ENCODE measurements around the gene DAB2. TPM values are rescaled to one million over a fixed set of nuclear protein-coding genes. Genes with fewer than 3 reads are reported as not detected.

Gene DAB2
- total RNA-seq, 2 experiments from 2014 or later: 0.16 TPM; not detected in 1

GRCh38 chr5:39367711-39368110, 57.1 kb downstream of the DAB2 start:
- Mint-ChIP-seq H3K36me3 (ENCODE audit: low read depth) (no peaks in the 10 kb centered on the region), H3K9me3 (no peaks in the 10 kb centered on the region), H3K4me3 (no peak overlapping the region), H3K27me3 (peaks cover 1% of the 10 kb centered on the region), H3K4me1 (ENCODE audit: low read depth) (no peaks in the 10 kb centered on the region), H3K27ac (no peak overlapping the region)
- CTCF ChIA-PET: interaction anchor here (0.6 to 1.4 kb wide), 3 partner anchors 8 to 29 kb away, joined by 3 to 9 read pairs (median 4); no protein-coding TSS in a partner anchor
- DNase-seq: no peak
- intact Hi-C loops (cut with micrococcal nuclease): no loop called here
- POLR2A ChIA-PET: no interaction called here
- TF ChIP-seq CTCF (IDR thresholded peaks at IDR 0.05): no peak
- ATAC-seq: no peak

- H3K27ac Mint-ChIP-seq: no peak within 1 kb of the TSS
- ChIA-PET POLR2A (no interaction called here), CTCF (interaction anchor here (1.0 kb wide), 1 partner anchor 12 kb away, joined by 6 read pairs; no protein-coding TSS in a partner anchor)
- DNase-seq (no peak), ATAC-seq (no peak)
- intact Hi-C loops (cut with micrococcal nuclease): no loop called here
- H3K27me3 Mint-ChIP-seq: peaks cover 1% of the 10 kb centered on the region
- no peak for TF ChIP-seq CTCF (IDR thresholded peaks at IDR 0.05)
- no peaks in the 10 kb centered on the region for H3K4me1 Mint-ChIP-seq (ENCODE audit: low read depth)
- no peak within 1 kb of the TSS for H3K4me3 Mint-ChIP-seq
- no peaks in the 10 kb centered on the region for H3K36me3 Mint-ChIP-seq (ENCODE audit: low read depth)
- H3K9me3 Mint-ChIP-seq: no peaks in the 10 kb centered on the region
Measured at GRCh38 chr5:39364367-39364766, 60.4 kb downstream of the DAB2 start, which contains the start of gene C9. TSS of gene C9 (minus strand) at chr5:39364495. CDS start at chr5:39364464, 31 bp downstream.

GRCh38 chr5:39363217-39363616, 61.6 kb downstream of the DAB2 start:
- H3K27me3 Mint-ChIP-seq: peaks cover 1% of the 10 kb centered on the region
- TF ChIP-seq CTCF (IDR thresholded peaks at IDR 0.05): no peak
- POLR2A ChIA-PET: no interaction called here
- no peaks in the 10 kb centered on the region for H3K9me3 Mint-ChIP-seq
- H3K4me1 Mint-ChIP-seq (ENCODE audit: low read depth): no peaks in the 10 kb centered on the region
- intact Hi-C loops (cut with micrococcal nuclease): no loop called here
- DNase-seq (no peak), ATAC-seq (no peak)
- H3K4me3 Mint-ChIP-seq: no peak overlapping the region
- no peak overlapping the region for H3K27ac Mint-ChIP-seq
- no peaks in the 10 kb centered on the region for H3K36me3 Mint-ChIP-seq (ENCODE audit: low read depth)
- CTCF ChIA-PET: interaction anchor here (1.0 to 1.6 kb wide), 2 partner anchors 13 to 146 kb away, joined by 4 to 6 read pairs; no protein-coding TSS in a partner anchor

GRCh38 chr5:39362646-39363045, 62.1 kb downstream of the DAB2 start:
- intact Hi-C loops (cut with micrococcal nuclease): no loop called here
- no peaks in the 10 kb centered on the region for H3K4me1 Mint-ChIP-seq (ENCODE audit: low read depth)
- ATAC-seq (no peak), DNase-seq (no peak)
- no peaks in the 10 kb centered on the region for H3K9me3 Mint-ChIP-seq
- ChIA-PET POLR2A (no interaction called here), CTCF (interaction anchor here (0.5 to 2.2 kb wide), 3 partner anchors 14 to 1556 kb away, joined by 3 to 13 read pairs (median 4); no protein-coding TSS in a partner anchor)
- H3K27me3 Mint-ChIP-seq: no peaks in the 10 kb centered on the region
- no peak for TF ChIP-seq CTCF (IDR thresholded peaks at IDR 0.05)
- no peaks in the 10 kb centered on the region for H3K36me3 Mint-ChIP-seq (ENCODE audit: low read depth)
- no peak overlapping the region for H3K4me3 Mint-ChIP-seq
- no peak overlapping the region for H3K27ac Mint-ChIP-seq

- Mint-ChIP-seq H3K4me3 (no peak overlapping the region), H3K27me3 (no peaks in the 10 kb centered on the region), H3K4me1 (ENCODE audit: low read depth) (no peaks in the 10 kb centered on the region), H3K36me3 (ENCODE audit: low read depth) (no peaks in the 10 kb centered on the region), H3K27ac (no peak overlapping the region), H3K9me3 (no peaks in the 10 kb centered on the region)
- intact Hi-C loops (cut with micrococcal nuclease): no loop called here
- no peak for DNase-seq
- no peak for ATAC-seq
- CTCF ChIA-PET: interaction anchor here (2.2 kb wide), 1 partner anchor 15 kb away, joined by 13 read pairs; no protein-coding TSS in a partner anchor
- no peak for TF ChIP-seq CTCF (IDR thresholded peaks at IDR 0.05)
- POLR2A ChIA-PET: no interaction called here
Measured at GRCh38 chr5:39361306-39361705, 63.5 kb downstream of the DAB2 start.
